ENCODE data around the gene TCEA3. TPM values are rescaled to one million over a fixed set of nuclear protein-coding genes. Genes with fewer than 3 reads are reported as not detected.

TCEA3 gene
- total RNA-seq (2014; rRNA removed; shearing (Covaris generic)) (not detected in 2 replicates), polyA plus RNA-seq (2016; fragmentation: Nextera tagmentation; extraction: Ambion mirVana) (0.19 TPM in 1 of 2 replicates, not detected in the other)
- long read RNA-seq, result 0 reads

GRCh38 chr1:23424293-23425192, at the start of gene TCEA3:
TSS of gene TCEA3 (minus strand) at chr1:23424748. CDS start at chr1:23424633, 115 bp downstream.
- peaks cover 92% of the 10 kb centered on the region for H3K27me3 ChIP-seq (ENCODE audit: insufficient read depth)
- H2AFZ ChIP-seq, result no peak within 1 kb of the TSS; the same call in 1 of the 2 replicates

DNA sequence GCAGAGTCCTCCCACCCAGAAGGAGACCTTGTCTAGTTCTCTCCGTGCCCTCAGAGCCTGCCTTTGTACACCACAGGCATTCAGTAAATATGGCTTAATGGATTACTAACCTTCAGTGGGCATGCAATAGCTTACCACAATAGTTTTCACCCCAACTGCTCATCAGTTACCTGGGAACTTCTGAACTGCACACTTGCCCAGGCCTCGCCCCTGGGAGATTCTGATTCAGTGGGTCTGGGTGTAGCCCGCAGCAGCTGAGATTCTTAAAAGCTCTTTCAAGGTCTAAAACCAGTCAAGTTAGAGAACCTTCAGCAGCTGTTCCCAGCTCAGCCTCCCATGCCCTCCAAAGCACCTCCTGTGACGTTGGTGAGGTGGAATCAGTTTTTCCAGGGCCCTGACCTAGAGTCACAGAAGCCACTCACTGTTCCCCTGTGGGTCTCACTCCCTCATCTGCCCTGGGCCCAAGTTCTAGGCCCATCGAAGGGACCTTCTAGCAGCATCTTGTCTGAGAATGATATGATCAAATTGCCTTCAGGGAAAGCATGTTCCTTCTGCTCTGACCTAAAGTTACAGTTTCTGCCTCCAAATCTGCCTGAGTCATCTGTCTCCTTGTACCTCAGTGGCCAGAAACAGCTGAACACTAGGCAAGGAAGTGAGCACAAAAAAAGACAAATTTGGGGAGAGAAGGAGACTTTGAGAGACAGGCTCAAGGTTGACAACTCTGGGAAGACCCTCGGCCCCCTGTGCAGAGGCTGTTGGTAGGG, 48.7 kb upstream of the TCEA3 start:
- Histone ChIP-seq H3K4me1 (ENCODE audit: insufficient read depth) (peaks cover 8% of the 10 kb centered on the region), H2AFZ (no peak overlapping the region), H3K27me3 (ENCODE audit: insufficient read depth) (no peaks in the 10 kb centered on the region), H3K4me3 (no peak overlapping the region), H3K4me2 (no peak overlapping the region), H3K9me2 (ENCODE audit: insufficient read depth) (no peaks in the 10 kb centered on the region), H3K79me2 (replicated peaks; ENCODE audit: insufficient read depth) (peaks cover 73% of the 10 kb centered on the region), H3F3A (replicated peaks; ENCODE audit: low read depth) (no peaks in the 10 kb centered on the region), H4K20me1 (replicated peaks; ENCODE audit: insufficient read depth) (peaks cover 56% of the 10 kb centered on the region), H3K36me3 (ENCODE audit: insufficient read depth) (no peaks in the 10 kb centered on the region), H3K27ac (ENCODE audit: low read depth) (no peak overlapping the region)
- no peak for ATAC-seq
- peaks cover 2% of the 10 kb centered on the region for H3K27me3 Mint-ChIP-seq (ENCODE audit: insufficient read depth, low read depth, poor library complexity)
- H3K27ac Mint-ChIP-seq, result no peak overlapping the region
- TF ChIP-seq JUNB (IDR thresholded peaks at IDR 0.05; ENCODE audit: unreplicated experiment), result no peak
- no peak for TF ChIP-seq POLR2AphosphoS5 (IDR thresholded peaks at IDR 0.05; ENCODE audit: low read depth)
- H3K36me3 Mint-ChIP-seq (ENCODE audit: low read depth), result no peaks in the 10 kb centered on the region
- DNase-seq (ENCODE audit: low spot score), result no peak
- H3K4me3 Mint-ChIP-seq, result no peak overlapping the region
- H3K4me1 Mint-ChIP-seq, result peaks cover 11% of the 10 kb centered on the region
- no peaks in the 10 kb centered on the region for H3K9me3 Mint-ChIP-seq

More at GRCh38 chr1:23424293-23425192, at the start of gene TCEA3:
- DNase-seq (ENCODE audit: low spot score) (peak; percentile 54), ATAC-seq (peak; percentile 43)
- Histone ChIP-seq H3K36me3 (ENCODE audit: insufficient read depth) (no peaks in the 10 kb centered on the region), H3K4me3 (peak within 1 kb of the TSS; percentile 67), H3K4me2 (peak within 1 kb of the TSS; percentile 89), H3F3A (replicated peaks; ENCODE audit: low read depth) (0 out of 2 replicates have a peak, but pooled peaks cover 7% of the 10 kb centered on the region), H3K4me1 (ENCODE audit: insufficient read depth) (peaks cover 4% of the 10 kb centered on the region; the same call in 1 of the 2 replicates), H3K27ac (ENCODE audit: low read depth) (no peak within 1 kb of the TSS), H3K9me2 (ENCODE audit: insufficient read depth) (no peaks in the 10 kb centered on the region), H4K20me1 (replicated peaks; ENCODE audit: insufficient read depth) (peaks cover 22% of the 10 kb centered on the region), H3K79me2 (replicated peaks; ENCODE audit: insufficient read depth) (no peaks in the 10 kb centered on the region)
- peak; percentile 30 for TF ChIP-seq EZH2 (IDR thresholded peaks at IDR 0.05; ENCODE audit: low read depth, unreplicated experiment)
- no peak for TF ChIP-seq ZNF114 (CRISPR knock-in tag; IDR thresholded peaks at IDR 0.05)
- Mint-ChIP-seq H3K36me3 (ENCODE audit: low read depth) (peaks cover 16% of the 10 kb centered on the region), H3K4me1 (peaks cover 8% of the 10 kb centered on the region), H3K27me3 (ENCODE audit: insufficient read depth, low read depth, poor library complexity) (peaks cover 80% of the 10 kb centered on the region), H3K27ac (no peak within 1 kb of the TSS), H3K4me3 (peak within 1 kb of the TSS; percentile 75), H3K9me3 (no peaks in the 10 kb centered on the region)

DNA sequence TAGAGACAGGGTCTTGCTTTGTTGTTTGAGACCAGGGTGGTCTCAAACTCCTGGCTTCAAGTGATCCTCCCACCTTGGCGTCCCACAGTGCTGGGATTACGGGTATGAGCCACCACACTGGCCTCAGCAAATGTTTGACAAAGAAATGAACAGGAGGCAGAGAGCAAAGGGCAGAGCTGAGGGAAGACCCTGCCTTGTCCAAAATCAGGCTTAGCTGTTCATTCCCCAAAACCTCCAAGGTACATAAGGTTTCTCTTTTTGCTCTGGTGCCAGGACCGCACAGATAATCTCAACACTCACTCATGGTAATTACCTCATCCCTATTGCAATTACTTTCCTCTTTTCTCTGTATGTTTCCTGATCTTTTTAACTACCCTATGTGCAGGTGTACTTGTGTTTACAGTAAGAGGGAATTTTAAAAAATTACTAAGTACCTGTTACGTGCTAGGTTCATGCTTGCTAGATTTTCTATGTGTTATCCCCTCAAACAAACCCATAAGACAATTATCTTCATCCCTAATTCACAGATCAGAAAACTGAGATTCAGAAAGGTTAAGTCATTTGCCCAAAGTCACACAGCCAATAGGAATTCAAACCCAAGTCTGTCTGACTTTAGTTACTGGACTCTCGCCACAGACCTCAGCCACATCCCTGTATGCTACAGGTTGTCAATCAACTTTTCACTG, 47.9 kb upstream of the TCEA3 start:
- Histone ChIP-seq H2AFZ (no peak overlapping the region), H3F3A (replicated peaks; ENCODE audit: low read depth) (no peaks in the 10 kb centered on the region), H3K4me3 (no peak overlapping the region), H3K79me2 (replicated peaks; ENCODE audit: insufficient read depth) (peaks cover 72% of the 10 kb centered on the region), H3K27me3 (ENCODE audit: insufficient read depth) (no peaks in the 10 kb centered on the region), H3K4me1 (ENCODE audit: insufficient read depth) (peaks cover 8% of the 10 kb centered on the region), H4K20me1 (replicated peaks; ENCODE audit: insufficient read depth) (peaks cover 62% of the 10 kb centered on the region), H3K9me2 (ENCODE audit: insufficient read depth) (no peaks in the 10 kb centered on the region), H3K36me3 (ENCODE audit: insufficient read depth) (no peaks in the 10 kb centered on the region), H3K4me2 (no peak overlapping the region), H3K27ac (ENCODE audit: low read depth) (no peak overlapping the region)
- no peak for DNase-seq (ENCODE audit: low spot score)
- no peaks in the 10 kb centered on the region for H3K9me3 Mint-ChIP-seq
- H3K4me1 Mint-ChIP-seq, result peaks cover 11% of the 10 kb centered on the region
- peaks cover under 1% of the 10 kb centered on the region for H3K27me3 Mint-ChIP-seq (ENCODE audit: insufficient read depth, low read depth, poor library complexity)
- no peak overlapping the region for H3K27ac Mint-ChIP-seq
- no peaks in the 10 kb centered on the region for H3K36me3 Mint-ChIP-seq (ENCODE audit: low read depth)
- no peak for ATAC-seq
- H3K4me3 Mint-ChIP-seq, result no peak overlapping the region
- TF ChIP-seq EZH2phosphoT487 (IDR thresholded peaks at IDR 0.05; ENCODE audit: unreplicated experiment) (no peak), POLR2AphosphoS5 (IDR thresholded peaks at IDR 0.05; ENCODE audit: low read depth) (no peak), ZNF331 (CRISPR knock-in tag; IDR thresholded peaks at IDR 0.05; ENCODE audit: low read depth) (no peak), ETS1 (IDR thresholded peaks at IDR 0.05) (no peak)
